ENCODE data around the gene FAM222A. TPM values are rescaled to one million over a fixed set of nuclear protein-coding genes. Genes with fewer than 3 reads are reported as not detected.

The FAM222A gene
- total RNA-seq, 1 donor from 2014 or later, result 4.7 TPM

DNA sequence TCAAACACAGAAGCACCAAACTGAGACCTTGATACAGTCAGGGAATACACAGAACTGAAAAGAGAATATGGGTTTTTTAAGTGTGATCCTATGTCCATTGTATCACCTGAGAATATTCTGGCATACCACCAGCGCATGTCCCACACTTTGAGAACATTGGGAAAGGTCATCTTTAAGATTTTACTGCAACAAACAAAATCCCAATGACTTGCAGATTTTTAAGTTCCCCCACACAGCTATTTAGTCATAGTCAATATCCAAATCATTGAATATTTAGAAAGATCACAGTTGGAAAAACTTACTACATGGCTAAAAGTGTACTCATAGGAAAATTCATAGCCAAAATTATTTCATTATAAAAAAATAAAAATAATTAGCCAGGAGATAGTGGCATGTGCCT is 65.1 kb downstream of the FAM222A start:
- ATAC-seq (no peak), DNase-seq (ENCODE audit: low spot score) (no peak)
- intact Hi-C loops (cut with DNase I), result loop anchor here (10.0 kb wide), 1 partner anchor 354 kb away; no protein-coding TSS in a partner anchor

DNA sequence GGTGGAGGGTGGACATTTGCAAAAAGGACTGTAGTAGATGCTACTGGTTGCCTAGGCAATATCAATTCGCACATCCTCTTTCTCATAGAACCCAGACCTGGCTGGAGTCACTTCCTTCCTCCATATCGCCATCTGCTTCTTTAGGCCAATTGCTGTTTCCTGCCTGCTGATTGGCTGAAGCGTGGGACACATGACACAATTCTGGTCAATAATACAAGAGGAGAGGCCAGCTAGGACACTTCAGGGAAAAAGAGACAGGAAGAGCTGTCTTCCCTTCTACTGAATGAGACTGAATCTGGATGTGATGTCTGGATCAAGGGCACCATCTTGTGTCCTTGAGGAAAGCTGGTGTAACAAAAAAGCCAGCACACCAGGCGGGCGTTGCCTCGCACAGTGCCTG is 65.8 kb downstream of the FAM222A start:
- ATAC-seq (no peak), DNase-seq (ENCODE audit: low spot score) (no peak)
- intact Hi-C loops (cut with DNase I), result loop anchor here (10.0 kb wide), 1 partner anchor 355 kb away; no protein-coding TSS in a partner anchor

DNA sequence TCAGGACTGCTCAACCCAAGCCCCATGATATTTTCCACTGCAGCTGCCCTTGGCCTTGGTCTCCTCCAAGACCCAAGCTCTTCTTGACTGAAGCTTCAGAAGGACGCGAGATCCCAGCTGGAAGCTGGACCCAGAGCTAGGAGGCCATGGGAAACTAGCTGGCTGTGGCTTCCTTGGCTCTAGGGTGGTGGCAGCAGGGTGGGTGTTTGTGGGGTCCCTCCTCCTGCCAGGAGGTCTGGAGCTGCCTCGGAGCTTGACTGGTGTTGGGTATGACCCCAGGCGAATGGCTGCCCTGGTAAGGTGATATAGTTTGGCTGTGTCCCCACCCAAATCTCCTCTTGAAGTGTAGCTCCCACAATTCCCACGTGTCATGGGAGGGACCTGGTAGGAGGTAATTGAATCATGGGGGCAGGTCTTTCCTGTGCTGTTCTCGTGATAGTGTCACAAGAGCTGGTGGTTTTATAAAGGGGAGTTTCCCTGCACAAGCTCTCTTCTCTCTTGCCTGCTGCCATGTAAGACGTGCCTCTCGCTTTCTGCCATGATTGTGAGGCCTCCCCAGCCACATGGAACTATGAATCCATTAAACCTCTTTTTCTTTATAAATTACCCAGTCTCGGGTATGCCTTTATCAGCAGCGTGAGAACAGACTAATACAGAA is 68.2 kb downstream of the FAM222A start:
- intact Hi-C loops (cut with DNase I), result no loop called here
- ATAC-seq, result no peak
- DNase-seq (ENCODE audit: low spot score), result no peak

DNA sequence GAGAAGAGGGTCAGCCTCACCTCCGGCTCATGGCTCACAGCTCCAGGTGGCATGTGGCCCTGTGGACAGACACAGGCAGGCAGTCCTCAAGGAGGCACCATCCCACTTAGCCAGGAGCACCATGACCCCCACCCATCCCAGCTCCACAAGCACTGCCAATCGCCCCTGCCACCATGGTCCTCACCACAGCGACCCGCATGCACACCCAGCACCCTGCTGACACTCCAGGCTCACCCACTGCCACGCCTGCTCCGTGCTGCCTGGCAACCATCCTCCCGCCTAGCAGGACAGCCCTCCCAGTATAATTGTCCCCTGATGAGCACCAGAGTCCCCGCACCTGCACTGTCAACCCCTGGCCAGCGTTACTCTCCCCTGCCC is 68.7 kb downstream of the FAM222A start:
- DNase-seq (ENCODE audit: low spot score) (no peak), ATAC-seq (no peak)
- intact Hi-C loops (cut with DNase I), result no loop called here

DNA sequence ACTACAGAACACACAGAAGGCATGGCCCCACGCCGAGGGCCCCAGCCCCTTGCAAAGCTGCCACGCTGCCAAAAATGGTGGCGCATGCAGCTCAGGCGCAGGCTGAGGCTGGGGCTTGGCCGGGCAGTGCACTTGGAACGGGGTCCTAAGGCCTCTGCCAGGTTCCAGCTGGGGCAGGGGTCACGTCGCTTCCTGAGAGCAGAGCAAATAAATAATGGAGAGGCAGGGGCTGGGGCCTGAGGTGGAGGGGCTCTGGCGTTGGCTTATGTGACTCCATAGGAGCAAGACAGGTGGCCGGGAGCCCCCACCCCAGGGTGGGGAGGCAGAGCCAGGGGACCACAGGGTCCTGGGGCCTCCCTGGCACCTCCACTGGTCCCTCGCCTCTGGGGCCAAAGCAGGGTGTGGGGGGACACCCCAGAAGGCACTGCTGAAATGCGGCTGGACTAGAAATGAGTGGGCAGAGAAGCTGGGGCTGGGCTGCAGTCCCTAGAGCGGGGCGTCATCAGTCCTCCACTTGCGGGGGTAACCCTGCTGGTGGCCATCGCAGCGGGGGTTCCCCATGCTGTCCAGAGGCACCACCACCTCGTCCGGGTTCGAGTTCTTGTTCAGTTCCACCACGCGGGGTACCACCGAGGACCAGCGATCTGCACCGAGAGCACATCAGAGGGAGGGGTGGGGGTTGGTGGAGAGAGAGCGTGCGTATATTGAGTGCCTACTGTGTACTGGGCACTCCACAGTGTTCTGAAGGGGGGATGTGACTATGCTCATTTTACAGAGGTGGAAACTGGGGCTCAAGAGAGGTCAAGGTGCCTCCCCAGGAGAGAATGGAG is 69.7 kb downstream of the FAM222A start:
- DNase-seq (ENCODE audit: low spot score) (no peak), ATAC-seq (no peak)
- intact Hi-C loops (cut with DNase I), result no loop called here

DNA sequence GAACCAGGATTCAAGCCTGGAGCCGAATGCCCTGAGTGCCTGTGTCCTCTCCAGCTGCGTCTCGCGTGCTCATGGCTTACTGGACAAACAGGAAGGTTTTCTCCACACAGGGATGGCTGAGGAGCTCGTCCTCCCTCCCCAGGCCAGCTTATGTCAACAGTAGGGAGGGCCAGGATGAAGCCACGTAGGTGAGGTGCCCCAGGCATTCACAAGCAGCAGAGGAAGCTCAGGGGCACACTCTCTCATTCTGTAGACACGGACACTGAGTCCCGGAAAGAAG is 70.3 kb downstream of the FAM222A start:
- no peak for ATAC-seq
- DNase-seq (ENCODE audit: low spot score), result no peak
- intact Hi-C loops (cut with DNase I), result no loop called here

DNA sequence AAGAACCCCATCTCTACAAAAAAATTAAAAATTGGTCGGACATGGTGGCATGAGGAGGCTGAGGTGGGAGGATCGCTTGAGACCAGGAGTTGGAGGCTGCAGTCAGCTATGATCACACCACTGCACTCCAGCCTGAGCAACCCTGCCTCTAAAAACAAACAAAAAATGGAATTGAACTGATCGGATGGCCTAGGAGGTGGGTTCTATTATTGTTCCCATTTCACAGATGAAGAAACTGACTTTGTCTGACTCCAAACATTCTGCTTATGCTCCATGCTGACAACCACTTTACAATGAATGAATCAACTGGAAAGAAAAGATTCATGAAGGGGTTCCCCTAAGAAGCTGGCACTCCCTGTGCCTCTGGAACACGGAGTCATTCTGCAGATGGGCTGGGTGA is 72.2 kb downstream of the FAM222A start:
- intact Hi-C loops (cut with DNase I), result no loop called here
- ATAC-seq, result no peak

DNA sequence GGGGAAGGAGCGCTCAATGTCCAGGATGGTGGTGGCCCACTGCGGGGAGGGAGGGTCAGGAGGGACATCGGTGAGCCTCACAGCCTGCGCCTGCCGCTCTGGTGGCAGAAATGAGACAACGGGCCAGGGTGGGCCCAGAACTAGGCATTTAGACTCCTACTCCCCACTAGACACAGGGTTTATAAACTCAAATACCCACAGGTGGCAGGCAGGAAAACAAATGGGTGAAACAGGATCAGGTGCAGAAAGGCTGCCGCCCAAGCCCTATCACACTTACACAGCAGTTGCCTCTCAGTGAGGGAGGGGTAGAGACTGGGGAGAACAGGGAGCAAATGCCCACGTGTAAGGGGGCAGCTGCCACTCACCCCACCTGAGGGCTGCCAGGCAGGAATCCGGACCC is 73.2 kb downstream of the FAM222A start:
- ATAC-seq (no peak), DNase-seq (ENCODE audit: low spot score) (no peak)
- intact Hi-C loops (cut with DNase I), result no loop called here

More for the DNA sequence above, 72.2 kb downstream of the FAM222A start:
- no peak for DNase-seq (ENCODE audit: low spot score)

DNA sequence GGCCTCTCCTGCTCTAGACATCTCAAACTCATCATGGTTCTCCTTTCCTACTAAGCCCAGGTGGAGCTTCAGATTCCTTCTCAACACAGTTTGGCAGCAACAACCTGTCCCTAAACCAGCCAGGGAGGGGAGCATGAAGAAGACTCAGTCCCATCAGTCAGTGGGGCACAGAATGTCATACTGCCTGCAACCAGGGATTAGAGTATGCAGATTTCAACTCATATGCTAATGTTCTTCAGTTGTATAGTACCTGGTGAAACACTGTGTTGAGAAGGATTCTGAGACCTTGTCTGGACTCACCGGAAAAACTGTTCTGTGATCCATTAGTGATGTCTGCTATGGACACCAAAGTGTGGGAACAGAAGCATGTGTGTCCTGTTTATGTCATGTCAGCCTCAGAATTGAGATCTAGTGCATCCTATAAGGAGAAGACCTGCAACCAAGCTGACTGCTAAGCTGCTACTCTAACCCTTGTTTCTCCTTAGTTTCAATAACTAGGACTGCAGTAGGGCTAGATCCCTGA is 76.0 kb downstream of the FAM222A start:
- intact Hi-C loops (cut with DNase I), result no loop called here

DNA sequence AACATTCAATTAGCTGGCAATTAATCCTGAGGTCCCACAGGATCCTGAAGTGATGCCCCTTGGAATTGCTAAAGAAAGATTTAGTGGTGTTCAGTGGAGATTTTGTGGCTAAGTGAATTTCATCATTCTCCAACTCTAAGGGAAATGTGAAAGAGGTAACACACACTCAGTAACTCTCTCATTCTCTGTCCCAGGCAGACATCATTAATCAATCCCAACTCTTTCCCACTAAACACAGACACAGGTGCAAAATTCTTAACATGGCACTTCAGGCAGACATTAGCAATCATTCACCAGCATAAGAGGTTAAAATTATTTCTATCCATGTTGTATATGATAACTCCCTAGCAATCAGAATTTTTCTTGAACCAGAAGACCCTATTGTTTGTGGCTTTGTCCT is 79.4 kb downstream of the FAM222A start:
- ATAC-seq (no peak), DNase-seq (ENCODE audit: low spot score) (no peak)
- intact Hi-C loops (cut with DNase I), result no loop called here

More for the DNA sequence above, 76.0 kb downstream of the FAM222A start:
- no peak for ATAC-seq
- DNase-seq (ENCODE audit: low spot score), result no peak

DNA sequence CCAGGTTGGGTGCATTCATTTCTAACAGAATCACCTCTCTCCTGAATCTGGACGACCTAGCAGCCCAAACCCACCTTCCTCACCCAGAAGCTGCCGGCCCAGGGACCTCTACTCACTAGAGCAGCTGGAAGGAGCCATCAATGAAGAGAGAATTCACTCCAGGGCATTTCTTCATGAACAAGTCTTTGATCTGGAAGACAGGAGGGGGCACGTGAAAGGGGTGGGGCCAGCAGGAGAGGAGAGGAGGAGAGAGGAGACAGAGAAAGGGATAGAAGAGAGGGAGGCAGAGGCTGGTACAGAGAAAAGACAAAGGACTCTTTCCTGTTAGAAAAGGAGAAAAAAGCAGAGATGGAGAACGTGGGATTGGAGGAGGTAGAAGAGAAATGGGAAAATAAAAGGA is 79.8 kb downstream of the FAM222A start:
- ATAC-seq, result no peak
- no peak for DNase-seq (ENCODE audit: low spot score)
- intact Hi-C loops (cut with DNase I), result no loop called here

DNA sequence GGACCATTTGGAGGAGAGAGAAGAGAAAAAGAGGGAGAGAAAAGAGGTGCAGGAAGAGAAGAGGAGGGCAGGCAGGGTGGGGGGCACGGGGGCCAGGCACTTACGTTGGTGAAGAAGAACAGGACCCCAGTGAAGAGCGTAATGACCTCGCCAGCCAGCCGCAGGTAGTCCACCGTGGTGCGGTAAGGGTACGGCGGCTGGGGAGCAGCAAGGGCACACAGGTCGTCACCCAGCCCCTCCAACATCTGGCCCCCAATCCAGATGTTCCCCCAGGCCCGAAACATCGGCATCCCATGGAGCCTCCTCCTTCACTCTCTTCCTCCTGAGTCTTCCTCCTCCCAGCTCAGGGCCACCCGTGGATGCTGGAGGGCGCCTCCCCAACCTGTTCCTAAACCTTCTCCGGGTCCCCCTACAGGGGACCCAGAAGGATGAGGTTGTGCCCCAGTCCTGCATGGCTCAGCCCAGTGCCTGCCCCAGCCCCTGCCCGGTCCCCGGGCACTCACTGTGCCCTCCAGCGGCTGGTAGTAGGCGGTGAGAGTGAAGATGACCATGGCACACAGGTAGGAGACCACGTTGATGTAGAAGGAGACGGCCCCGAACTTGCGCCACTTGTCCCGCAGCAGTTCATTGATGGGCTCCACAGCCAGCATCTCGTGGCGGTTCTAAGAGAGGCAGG is 80.3 kb downstream of the FAM222A start:
- ATAC-seq (no peak), DNase-seq (ENCODE audit: low spot score) (no peak)
- intact Hi-C loops (cut with DNase I), result no loop called here

DNA sequence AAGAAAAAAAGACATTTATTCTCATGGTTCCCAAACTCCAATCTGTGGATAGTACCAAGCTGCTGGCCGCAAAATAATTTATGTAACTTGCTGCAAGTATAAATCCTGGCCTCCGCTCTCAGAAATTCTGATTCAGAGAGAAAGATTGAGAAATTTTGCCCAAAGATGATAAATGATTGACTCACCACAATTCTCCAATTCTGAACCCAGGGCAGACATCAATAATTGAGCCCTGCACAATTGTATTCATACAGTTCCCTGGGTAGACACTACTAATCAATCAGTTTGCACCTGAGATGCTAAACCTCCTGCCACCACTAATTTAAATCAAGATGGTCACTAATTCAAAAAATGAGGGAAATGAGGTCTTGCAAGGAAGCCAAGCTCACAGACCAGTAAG is 81.4 kb downstream of the FAM222A start:
- no peak for ATAC-seq
- no peak for DNase-seq (ENCODE audit: low spot score)
- intact Hi-C loops (cut with DNase I), result no loop called here

DNA sequence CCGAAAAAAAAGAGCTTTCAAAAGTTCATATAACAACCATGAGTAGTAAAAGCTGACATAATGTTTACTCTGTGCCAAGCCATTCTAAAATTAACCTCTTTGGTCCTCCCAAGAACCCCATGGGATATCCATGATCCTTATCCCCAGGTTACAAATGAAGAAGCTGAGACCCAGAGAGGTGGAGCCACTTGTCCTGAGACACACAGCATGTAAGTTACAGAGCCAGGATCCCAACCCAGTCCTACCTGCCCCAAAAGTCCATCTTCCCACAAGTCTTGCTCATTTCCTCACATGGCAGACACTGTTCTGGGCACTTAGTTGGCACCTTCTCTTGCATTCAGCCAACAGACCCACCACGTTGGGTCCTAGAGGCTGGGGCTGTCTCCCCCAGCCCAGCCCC is 82.4 kb downstream of the FAM222A start:
- no peak for ATAC-seq
- intact Hi-C loops (cut with DNase I), result no loop called here

DNA sequence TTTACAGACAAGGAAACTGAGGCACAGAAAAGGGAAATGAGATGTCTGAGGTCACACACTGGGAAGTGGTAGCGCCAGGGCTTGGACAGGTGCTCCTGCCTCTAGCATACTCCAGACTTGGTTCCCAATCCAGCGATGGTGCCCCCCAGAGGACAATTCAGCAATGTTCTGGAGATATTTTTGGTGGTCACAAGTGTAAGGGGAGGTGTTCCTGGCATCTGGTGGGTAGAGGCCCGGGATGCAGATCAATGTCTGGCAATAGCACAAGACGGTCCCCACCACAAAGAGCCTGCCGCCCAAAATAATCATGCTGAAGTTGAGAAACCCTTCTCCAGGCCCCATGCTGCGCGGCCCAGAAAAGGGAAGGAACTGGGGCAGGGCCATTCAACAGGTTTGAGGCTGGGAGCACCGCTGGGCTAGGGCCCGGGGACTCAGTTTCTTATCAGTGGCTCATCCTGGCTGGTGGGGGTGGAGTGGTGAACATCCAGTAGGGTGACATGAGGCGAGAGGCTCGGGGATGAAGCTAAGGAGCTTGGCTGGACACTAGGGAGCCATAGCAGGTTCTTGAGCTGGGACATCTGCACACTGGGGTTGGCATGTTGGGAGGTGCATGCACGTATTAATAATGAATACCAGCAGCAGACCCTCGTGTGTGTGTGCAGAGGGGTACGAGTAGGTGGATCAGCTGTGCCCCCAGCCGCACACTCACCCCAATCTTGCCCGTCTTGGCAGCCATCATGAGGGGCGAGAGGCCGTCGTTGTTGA is 84.5 kb downstream of the FAM222A start:
- intact Hi-C loops (cut with DNase I), result no loop called here
- no peak for DNase-seq (ENCODE audit: low spot score)
- no peak for ATAC-seq

More for the DNA sequence above, 82.4 kb downstream of the FAM222A start:
- no peak for DNase-seq (ENCODE audit: low spot score)

DNA sequence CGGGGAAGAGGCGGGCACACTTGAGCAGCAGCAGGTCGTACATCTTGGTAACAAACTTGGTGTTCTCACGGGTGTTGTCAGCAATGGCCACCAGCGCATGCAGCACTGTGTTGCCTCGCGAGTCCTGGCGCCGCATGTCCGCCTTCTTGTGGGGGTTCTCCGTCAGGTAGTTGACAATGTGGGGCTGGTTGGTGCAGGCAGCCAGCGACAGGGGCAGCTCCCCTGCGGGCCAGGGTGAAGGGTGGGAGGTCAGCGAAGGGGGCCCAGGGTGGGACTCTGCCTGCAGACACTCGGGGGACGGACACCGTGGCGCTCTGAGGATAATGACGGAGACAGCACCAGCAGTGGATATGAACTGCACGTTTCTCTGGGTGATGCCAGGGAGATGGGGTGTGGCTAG is 85.1 kb downstream of the FAM222A start:
- ATAC-seq, result no peak
- DNase-seq (ENCODE audit: low spot score), result no peak
- intact Hi-C loops (cut with DNase I), result no loop called here

DNA sequence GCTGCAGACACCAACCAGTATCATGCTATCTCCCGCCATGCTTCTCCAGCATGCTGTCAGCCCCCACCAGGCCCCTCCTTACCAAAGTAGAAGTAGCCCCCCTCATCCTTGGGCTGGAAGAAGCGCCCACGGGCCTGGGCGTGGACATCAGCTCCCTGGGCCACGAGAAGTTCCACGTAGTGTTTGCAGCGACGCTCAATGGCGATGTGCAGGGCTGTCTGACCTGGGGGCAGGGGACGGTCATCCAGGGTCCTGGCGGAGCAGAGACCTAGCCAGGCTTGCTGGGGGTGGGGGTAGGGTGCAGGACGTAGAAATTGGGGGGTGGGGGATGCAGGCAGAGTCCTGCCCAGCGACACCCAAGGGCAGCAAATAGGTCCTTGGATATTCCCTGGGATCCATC is 86.9 kb downstream of the FAM222A start:
- ATAC-seq (no peak), DNase-seq (ENCODE audit: low spot score) (no peak)
- intact Hi-C loops (cut with DNase I), result no loop called here

DNA sequence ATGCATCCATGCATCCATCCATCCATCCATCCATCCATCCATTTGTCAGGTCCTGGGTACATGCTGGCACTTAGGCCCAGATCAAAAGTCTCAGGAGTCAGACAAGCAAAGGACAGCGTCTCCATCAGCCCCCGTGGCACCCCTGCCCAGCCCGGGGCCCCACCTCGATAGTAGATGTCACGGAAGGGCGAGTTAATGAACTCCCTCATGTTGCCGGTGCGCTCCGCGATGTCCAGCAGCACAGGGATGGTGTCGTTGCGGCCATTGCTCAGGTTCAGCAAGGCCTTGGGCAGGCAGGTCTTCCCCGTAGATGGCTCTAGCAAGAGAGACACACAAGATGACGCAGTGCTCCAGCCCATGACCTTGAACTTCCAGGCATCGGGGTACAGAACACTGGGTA is 89.2 kb downstream of the FAM222A start:
- no peak for ATAC-seq
- no peak for DNase-seq (ENCODE audit: low spot score)
- intact Hi-C loops (cut with DNase I), result no loop called here

DNA sequence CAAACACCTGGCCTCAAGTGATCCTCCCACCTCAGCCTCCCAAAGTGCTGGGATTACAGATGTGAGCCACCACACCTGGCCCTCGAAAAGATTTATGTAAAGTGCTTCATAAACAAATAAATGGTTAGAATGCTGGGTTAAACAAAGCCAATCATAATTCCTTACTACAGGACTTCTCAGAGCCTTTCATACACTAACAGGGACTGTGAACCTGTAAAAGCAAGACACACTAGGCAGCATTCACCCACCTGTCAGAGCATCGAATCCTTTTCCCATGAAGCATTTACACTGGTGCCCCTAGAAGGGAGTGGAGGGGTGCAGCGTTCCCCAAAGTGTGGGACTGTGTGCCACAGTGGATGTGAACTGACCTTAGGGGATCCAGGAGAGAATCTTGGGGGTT is 90.1 kb downstream of the FAM222A start:
- DNase-seq (ENCODE audit: low spot score), result no peak
- no peak for ATAC-seq

More for the DNA sequence above, 90.1 kb downstream of the FAM222A start:
- intact Hi-C loops (cut with DNase I), result no loop called here

Data from sciatic nerve (tissue), 2 donors.